DMS114 treated with DMSO at 0.1 percent for 48 hours (cell line): ENCODE results near the gene ZNF436.
"Not testable (repeated sequence)": the region's sequence is repeated elsewhere in the genome, so short reads cannot be mapped to it uniquely, and the experiment has no call there.

Experiments
- DNase-seq: peaks from one replicate; lab custom pipeline; 2025; ENCODE audit not compliant: unreplicated experiment; lab: John Stamatoyannopoulos, UW

The ZNF436 gene

GRCh38 chr1:23393706-23394105, 24.1 kb upstream of the ZNF436 start:
- no peak for DNase-seq

GRCh38 chr1:23392125-23392855, 22.7 kb upstream of the ZNF436 start:
- DNase-seq, result peak; percentile 44

- no peak for DNase-seq
Observed at GRCh38 chr1:23389837-23390321, 20.2 kb upstream of the ZNF436 start.

GRCh38 chr1:23387494-23387893, 17.9 kb upstream of the ZNF436 start:
- no peak for DNase-seq

- DNase-seq, result no peak
Observed at GRCh38 chr1:23385119-23385621, 15.5 kb upstream of the ZNF436 start.

- no peak for DNase-seq
Observed at GRCh38 chr1:23384312-23385058, 14.8 kb upstream of the ZNF436 start.

- DNase-seq, result no peak
Observed at GRCh38 chr1:23383577-23384311, 14.1 kb upstream of the ZNF436 start.

- DNase-seq, result no peak
Observed at GRCh38 chr1:23381233-23381885, 11.7 kb upstream of the ZNF436 start.

GRCh38 chr1:23380719-23381118, 11.1 kb upstream of the ZNF436 start:
- no peak for DNase-seq

GRCh38 chr1:23380236-23380635, 10.6 kb upstream of the ZNF436 start:
- not testable (repeated sequence) for DNase-seq

GRCh38 chr1:23376890-23377811, 7.5 kb upstream of the ZNF436 start:
- DNase-seq, result no peak

GRCh38 chr1:23374079-23374735, 4.6 kb upstream of the ZNF436 start:
- not testable (repeated sequence) for DNase-seq

- DNase-seq, result no peak
Observed at GRCh38 chr1:23371987-23372880, 2.6 kb upstream of the ZNF436 start.

GRCh38 chr1:23370709-23371584, 1.3 kb upstream of the ZNF436 start:
- no peak for DNase-seq

- DNase-seq, result no peak
Observed at GRCh38 chr1:23370330-23370708, 683 bp upstream of the ZNF436 start.

GRCh38 chr1:23368562-23369334, 888 bp downstream of the ZNF436 start:
- peak; percentile 82 for DNase-seq
